GM12878 (cell line): ENCODE data around the gene ASXL2. TPM values are rescaled to one million over a fixed set of nuclear protein-coding genes. Genes with fewer than 3 reads are reported as not detected.

ENCODE experiments used
- ATAC-seq: fragments of 200-7000 bp; cut with Tn5 transposase; 3 replicates; pipeline ENCODE4 v1.9.1; 2020; ENCODE audit warnings: mild to moderate bottlenecking, moderate library complexity
- BruUV-seq: library from RNA; stranded (reverse); fragments of 400-500 nt; replicated peaks from 2 replicates; lab custom pipeline; 2021; lab: Mats Ljungman, UMichigan
- CTCF ChIA-PET: fragments of 300-600 bp; sonication (Branson Sonifier 250); formaldehyde crosslinking; extraction: SDS; loops from one replicate; lab custom pipeline; 2021; ENCODE audit warnings: inconsistent platforms; lab: Yijun Ruan, JAX
- POLR2A ChIA-PET: fragments of 350-600 bp; formaldehyde crosslinking; extraction: SDS; loops from one replicate; lab custom pipeline; 2021; ENCODE audit warnings: inconsistent platforms; lab: Charles Lee
- RAD21 ChIA-PET: fragments of 300-600 bp; sonication (Branson Sonifier 250); formaldehyde crosslinking; loops from one replicate; lab custom pipeline; 2023; ENCODE audit warnings: antibody characterized with exemption; ENCODE audit not compliant: unreplicated experiment; lab: Charles Lee
- SMC1A ChIA-PET: fragments of 300-600 bp; sonication (Branson Sonifier 250); formaldehyde crosslinking; loops from one replicate; lab custom pipeline; 2023; ENCODE audit not compliant: unreplicated experiment, uncharacterized antibody; lab: Charles Lee
- DNase-seq: peaks from one replicate; pipeline ENCODE4 v3.0.0-alpha.2; 2011; ENCODE audit warnings: low read depth, low spot score
- FAIRE-seq: peaks from 3 replicates; lab custom pipeline; 2011; peaks lifted over from hg19 to GRCh38; lab: Jason Lieb, UNC
- H2AFZ ChIP-seq: 2 replicates; pipeline ENCODE4 v1.6.0; 2011; ENCODE audit warnings: low read depth, low read length, control low read depth; ENCODE audit not compliant: control insufficient read depth
- H3K27ac ChIP-seq: 2 replicates; pipeline ENCODE4 v1.5.1; 2011; ENCODE audit warnings: control low read depth; ENCODE audit not compliant: control insufficient read depth, insufficient read depth
- H3K27me3 ChIP-seq, 2 experiments: replicated peaks in 1 of 2; 2 replicates each; pipeline versions ENCODE4 v1.6.0 to v1.6.1; 2011; ENCODE audit warnings: low read length in 1 of 2; ENCODE audit not compliant: control insufficient read depth in 2 of 2, insufficient read depth in 2 of 2
- H3K36me3 ChIP-seq, 2 experiments: 2 replicates each; pipeline ENCODE4 v1.5.1; 2011; ENCODE audit warnings: low read length in 1 of 2; ENCODE audit not compliant: control insufficient read depth in 2 of 2, insufficient read depth in 2 of 2
- H3K4me1 ChIP-seq: 2 replicates; pipeline ENCODE4 v1.6.1; 2011; ENCODE audit warnings: mild to moderate bottlenecking, low read length, moderate library complexity, mixed read lengths; ENCODE audit not compliant: control insufficient read depth, insufficient read depth
- H3K4me2 ChIP-seq: 2 replicates; pipeline ENCODE4 v1.6.0; 2011; ENCODE audit warnings: control low read depth; ENCODE audit not compliant: control insufficient read depth, insufficient read depth
- H3K4me3 ChIP-seq: fragments of 200-600 bp; sonication (generic); 2 replicates; pipeline ENCODE4 v1.5.1; 2016
- H3K79me2 ChIP-seq: 2 replicates; pipeline ENCODE4 v1.6.0; 2011; ENCODE audit warnings: low read length; ENCODE audit not compliant: control insufficient read depth, insufficient read depth
- H3K9ac ChIP-seq: 2 replicates; pipeline ENCODE4 v1.8.0; 2011; ENCODE audit warnings: low read length, control low read depth, mixed read lengths; ENCODE audit not compliant: control insufficient read depth, insufficient read depth
- H3K9me3 ChIP-seq: replicated peaks from 3 replicates; pipeline ENCODE4 v1.5.1; 2011; ENCODE audit warnings: mild to moderate bottlenecking, low read length; ENCODE audit not compliant: control insufficient read depth, insufficient read depth
- H4K20me1 ChIP-seq: 2 replicates; pipeline ENCODE4 v1.6.0; 2011; ENCODE audit not compliant: control insufficient read depth, insufficient read depth
- BCL11A ChIP-seq: IDR thresholded peaks from 2 replicates; pipeline ENCODE4 v1.6.1; 2011; ENCODE audit warnings: low read depth, low read length
- CBFB ChIP-seq: IDR thresholded peaks from 2 replicates; pipeline ENCODE4 v1.6.1; 2016; ENCODE audit warnings: antibody characterized with exemption, low read depth
- CBX5 ChIP-seq: sonication (generic); IDR thresholded peaks from 2 replicates; pipeline ENCODE4 v1.6.1; 2016; ENCODE audit warnings: low read depth, moderate library complexity, mild to moderate bottlenecking, inconsistent platforms
- CEBPB ChIP-seq, 2 experiments: fragments of 150-350 bp in 1 of 2; IDR thresholded peaks; 2 replicates each; pipeline ENCODE4 v1.6.1; 2012 to 2014; ENCODE audit warnings: low read depth in 2 of 2, low read length in 2 of 2, borderline replicate concordance in 1 of 2, inconsistent platforms in 1 of 2
- CHD4 ChIP-seq: fragments of 200-600 bp; sonication (generic); IDR thresholded peaks from 2 replicates; pipeline ENCODE4 v1.6.1; 2016; ENCODE audit warnings: mild to moderate bottlenecking
- EED ChIP-seq: sonication (generic); IDR thresholded peaks from 2 replicates; pipeline ENCODE4 v1.6.1; 2016; ENCODE audit warnings: antibody characterized with exemption, low read depth
- FOXM1 ChIP-seq: IDR thresholded peaks from 2 replicates; pipeline ENCODE4 v1.6.1; 2012; ENCODE audit warnings: low read depth, mild to moderate bottlenecking, inconsistent platforms, low read length, moderate library complexity
- GATAD2B ChIP-seq: fragments of 450-650 bp; conservative IDR thresholded peaks from 2 replicates; pipeline ENCODE4 v1.6.1; 2017; ENCODE audit warnings: low read depth, mild to moderate bottlenecking, moderate library complexity
- IKZF2 ChIP-seq, 2 experiments: fragments of 450-650 bp; IDR thresholded peaks; 2 replicates each; pipeline ENCODE4 v1.6.1; 2017; ENCODE audit warnings: mild to moderate bottlenecking in 2 of 2, moderate library complexity in 2 of 2
- MAX ChIP-seq: IDR thresholded peaks from 2 replicates; pipeline ENCODE4 v1.6.1; 2012; ENCODE audit warnings: low read depth, low read length, improper control_type of control experiment
- MYC ChIP-seq: IDR thresholded peaks from 2 replicates; pipeline ENCODE4 v1.6.1; 2011; ENCODE audit warnings: mild to moderate bottlenecking, low read length, moderate library complexity, inconsistent platforms; ENCODE audit not compliant: insufficient read depth, insufficient replicate concordance, insufficient read length, severe bottlenecking
- NFYA ChIP-seq: IDR thresholded peaks from 2 replicates; pipeline ENCODE4 v1.6.1; 2011; ENCODE audit warnings: low read depth, mild to moderate bottlenecking, low read length, improper control_type of control experiment, borderline replicate concordance
- NKRF ChIP-seq: fragments of 450-650 bp; conservative IDR thresholded peaks from 2 replicates; pipeline ENCODE4 v1.6.1; 2017; ENCODE audit warnings: mild to moderate bottlenecking, moderate library complexity
- PAX8 ChIP-seq: fragments of 450-650 bp; IDR thresholded peaks from 2 replicates; pipeline ENCODE4 v1.6.1; 2017; ENCODE audit warnings: mild to moderate bottlenecking, moderate library complexity
- POLR2A ChIP-seq: IDR thresholded peaks from 2 replicates; pipeline ENCODE4 v1.6.1; 2011; ENCODE audit warnings: low read depth, mild to moderate bottlenecking, low read length
- RBBP5 ChIP-seq: fragments of 200-600 bp; sonication (generic); conservative IDR thresholded peaks from 2 replicates; pipeline ENCODE4 v1.6.1; 2016
- RELB ChIP-seq: fragments of 450-650 bp; IDR thresholded peaks from 2 replicates; pipeline ENCODE4 v1.6.1; 2017; ENCODE audit warnings: low read depth, mild to moderate bottlenecking, moderate library complexity
- SMAD1 ChIP-seq: fragments of 450-650 bp; IDR thresholded peaks from 2 replicates; pipeline ENCODE4 v1.6.1; 2018; ENCODE audit warnings: mild to moderate bottlenecking, low read depth; ENCODE audit not compliant: partially characterized antibody
- SMARCA5 ChIP-seq: fragments of 450-650 bp; IDR thresholded peaks from 2 replicates; pipeline ENCODE4 v1.6.1; 2017; ENCODE audit warnings: mild to moderate bottlenecking
- SMC3 ChIP-seq: IDR thresholded peaks from 2 replicates; pipeline ENCODE4 v1.6.1; 2011; ENCODE audit warnings: low read length, improper control_type of control experiment, borderline replicate concordance
- SP1 ChIP-seq: IDR thresholded peaks from one replicate; pipeline ENCODE4 v1.6.1; 2011; ENCODE audit warnings: low read depth, low read length
- SUZ12 ChIP-seq: fragments of 200-600 bp; sonication (generic); IDR thresholded peaks from one replicate; pipeline ENCODE4 v1.6.1; 2018; ENCODE audit warnings: antibody characterized with exemption, mild to moderate bottlenecking; ENCODE audit not compliant: unreplicated experiment
- TAF1 ChIP-seq: IDR thresholded peaks from 2 replicates; pipeline ENCODE4 v1.6.1; 2011; ENCODE audit warnings: mild to moderate bottlenecking, low read depth, low read length, borderline replicate concordance
- WGBS: methylation state at CpG from one replicate; pipeline ENCODE4 v1.1.6; 2016; ENCODE audit warnings: low lambda C conversion rate; ENCODE audit not compliant: insufficient replicate concordance, insufficient coverage; ENCODE audit errors: missing lambda C conversion rate; 5-methylcytosine and 5-hydroxymethylcytosine counted together
- in situ Hi-C: fragments of 300-500 bp; cut with MboI; formaldehyde crosslinking; loops from 9 replicates; pipeline ENCODE4 v1.14.3; 2018; ENCODE audit warnings: mixed read lengths
- intact Hi-C: fragments of 100-400 bp; cut with micrococcal nuclease; formaldehyde crosslinking; loops from one replicate; pipeline ENCODE4 v1.14.2; 2022; ENCODE audit not compliant: unreplicated experiment
- polyA plus RNA-seq, 11 experiments: library from polyadenylated mRNA; depleted of rRNA in 4 of 11; unstranded in 6 of 11; stranded (reverse) in 5 of 11; fragments of >200 nt; fragmentation: Nextera tagmentation in 4 of 11; fragmentation: Illumina TruSeq in 1 of 11; extraction: Ambion mirVana in 4 of 11; extraction: Trizol in 1 of 11; gene quantifications; 1 replicate in 1 of 11; 2 replicates in 10 of 11; pipeline versions ENCODE4 v1.2.1 to v1.2.3, GENCODE V29; 2011 to 2016; ENCODE audit warnings: inconsistent platforms in 2 of 11, missing spikeins in 2 of 11, low read depth in 1 of 11
- total RNA-seq, 4 experiments: library from RNA; depleted of rRNA in 3 of 4; stranded (reverse); fragments of >200 nt in 3 of 4; fragmentation: Illumina TruSeq in 1 of 4; extraction: Trizol in 1 of 4; gene quantifications; 2 replicates each; pipeline versions ENCODE4 v1.2.1 to v1.2.3, GENCODE V29; 2013 to 2021

ASXL2 gene
- total and polyA plus RNA-seq, 10 of the 15 experiments (the other 5 are each of a cell fraction or from before 2014, with no cell fraction given): 1.3 to 17.7 (median 5.5) TPM

- TF ChIP-seq SP1: no peak
- TF ChIP-seq RELB: no peak
- TF ChIP-seq NFYA: no peak
- no peak for TF ChIP-seq FOXM1
- TF ChIP-seq CBX5: no peak
- TF ChIP-seq CHD4: no peak
- no peak for TF ChIP-seq NKRF
- TF ChIP-seq PAX8: no peak
Observed at GRCh38 chr2:25749676-25750075, 128.6 kb downstream of the ASXL2 start (continued).

GRCh38 chr2:25744055-25744454, 134.2 kb downstream of the ASXL2 start:
- in situ Hi-C loops: no loop called here
- Histone ChIP-seq H3K27ac (no peak overlapping the region), H4K20me1 (no peaks in the 10 kb centered on the region), H3K27me3 (no peaks in the 10 kb centered on the region), H3K4me1 (peaks cover 13% of the 10 kb centered on the region), H3K4me2 (no peak overlapping the region), H3K9me3 (no peaks in the 10 kb centered on the region), H3K9ac (no peak overlapping the region), H3K36me3 (peaks cover 9 to 19% of the 10 kb centered on the region in 2 experiments), H3K4me3 (no peak overlapping the region), H3K79me2 (no peaks in the 10 kb centered on the region), H2AFZ (no peak overlapping the region)
- ATAC-seq (no peak), DNase-seq (no peak), FAIRE-seq (no peak)
- 95% methylated on average over 8 of the region's 8 CpGs for WGBS
- RAD21 ChIA-PET: no interaction called here
- intact Hi-C loops: no loop called here
- no TSS peak for BruUV-seq
- SMC1A ChIA-PET: no interaction called here
- POLR2A ChIA-PET: interaction anchor here (1.3 kb wide), 1 partner anchor 10 kb away, joined by 3 read pairs; no protein-coding TSS in a partner anchor
- TF ChIP-seq TAF1 (no peak), RBBP5 (no peak), MYC (no peak), MAX (no peak), POLR2A (no peak), SMARCA5 (no peak), CEBPB (IDR thresholded peaks at IDR 0.05; ENCODE audit: borderline replicate concordance in 1 of 2, low read depth in 2 of 2, low read length in 2 of 2) (no peak), SUZ12 (no peak), IKZF2 (IDR thresholded peaks at IDR 0.05) (no peak), BCL11A (no peak), CBFB (no peak), EED (no peak), GATAD2B (no peak), SMAD1 (no peak), SMC3 (no peak)
- CTCF ChIA-PET: interaction anchor here (1.5 kb wide), 1 partner anchor 136 kb away, joined by 5 read pairs; no protein-coding TSS in a partner anchor
